CD4-positive, alpha-beta T cell (primary cell): ENCODE results near the gene RSRP1. TPM values are rescaled to one million over a fixed set of nuclear protein-coding genes. Genes with fewer than 3 reads are reported as not detected.

Source experiments
- ATAC-seq: fragments of 200-7000 bp; cut with Tn5 transposase; one replicate; pipeline ENCODE4 v1.10.0; 2022; ENCODE audit warnings: mild to moderate bottlenecking; ENCODE audit not compliant: poor library complexity
- CTCF ChIA-PET: fragments of 350-600 bp; sonication (Branson Sonifier 250); formaldehyde crosslinking; loops from one replicate; lab custom pipeline; 2021; ENCODE audit warnings: antibody characterized with exemption, inconsistent platforms; lab: Charles Lee
- POLR2A ChIA-PET: fragments of 350-600 bp; sonication (Branson Sonifier 250); formaldehyde crosslinking; loops from one replicate; lab custom pipeline; 2021; ENCODE audit warnings: antibody characterized with exemption, inconsistent platforms; lab: Charles Lee
- DNase-seq, 14 experiments: peaks; one replicate each; pipeline ENCODE4 v3.0.0-alpha.2; 2013 to 2020; ENCODE audit warnings: mixed read lengths in 2 of 14
- H3K27ac ChIP-seq, 2 donors: one replicate each; pipeline versions ENCODE4 v1.5.1 to v1.7.0; 2013; ENCODE audit warnings: low read length in 2 of 2, low read depth in 1 of 2, mild to moderate bottlenecking in 1 of 2
- H3K27me3 ChIP-seq, 2 experiments: 1 replicate in 1 of 2; 2 replicates in 1 of 2; pipeline versions ENCODE4 v1.6.1 to v1.7.0; 2013; ENCODE audit warnings: low read length in 2 of 2, control low read depth in 1 of 2, mild to moderate bottlenecking in 1 of 2, moderate library complexity in 1 of 2; ENCODE audit not compliant: insufficient read depth in 2 of 2, control insufficient read depth in 1 of 2
- H3K36me3 ChIP-seq: one replicate; pipeline ENCODE4 v1.6.1; 2013; ENCODE audit warnings: low read length, control low read depth; ENCODE audit not compliant: insufficient read depth
- H3K4me1 ChIP-seq: one replicate; pipeline ENCODE4 v1.6.1; 2013; ENCODE audit warnings: low read length, control low read depth; ENCODE audit not compliant: insufficient read depth
- H3K4me3 ChIP-seq: one replicate; pipeline ENCODE4 v1.5.1; 2013; ENCODE audit warnings: mild to moderate bottlenecking, low read length, moderate library complexity
- H3K9me3 ChIP-seq, 2 experiments: 1 replicate in 1 of 2; 2 replicates in 1 of 2; pipeline versions ENCODE4 v1.6.1 to v1.7.0; 2013; ENCODE audit warnings: low read length in 2 of 2, mild to moderate bottlenecking in 2 of 2, control low read depth in 1 of 2, moderate library complexity in 1 of 2; ENCODE audit not compliant: control insufficient read depth in 1 of 2, insufficient read depth in 1 of 2
- H3K27ac Mint-ChIP-seq: one replicate; pipeline ENCODE4 v1.8.0; 2020; ENCODE audit warnings: mixed read lengths
- H3K27me3 Mint-ChIP-seq: one replicate; pipeline ENCODE4 v1.8.0; 2021; ENCODE audit warnings: mixed read lengths
- H3K36me3 Mint-ChIP-seq: one replicate; pipeline ENCODE4 v1.8.0; 2021; ENCODE audit warnings: low read depth, mixed read lengths
- H3K4me1 Mint-ChIP-seq: one replicate; pipeline ENCODE4 v1.8.0; 2021; ENCODE audit warnings: low read depth, mixed read lengths
- H3K4me3 Mint-ChIP-seq: one replicate; pipeline ENCODE4 v1.8.0; 2020; ENCODE audit warnings: mild to moderate bottlenecking, mixed read lengths
- H3K9me3 Mint-ChIP-seq: one replicate; pipeline ENCODE4 v1.8.0; 2020; ENCODE audit warnings: mixed read lengths
- CTCF ChIP-seq: fragments of 200-600 bp; IDR thresholded peaks from one replicate; pipeline ENCODE4 v1.8.0; 2022; ENCODE audit warnings: antibody characterized with exemption, mild to moderate bottlenecking
- intact Hi-C, 2 experiments: fragments of 100-400 bp; cut with DNase I in 1 of 2; cut with micrococcal nuclease in 1 of 2; formaldehyde crosslinking; loops; one replicate each; pipeline versions ENCODE4 v1.15.1 to v1.9.0; 2023 to 2025; cut with DNase I, micrococcal nuclease
- total RNA-seq, 174 experiments: library from RNA in 2 of 174; stranded (reverse) in 2 of 174; gene quantifications; one replicate each; pipeline ENCODE4 v1.2.3 and lab custom pipeline; 2021 to 2026

RSRP1 gene
- total RNA-seq, 2 experiments from 2014 or later = 395 to 428 TPM

- H3K36me3 Mint-ChIP-seq = peaks cover 7% of the 10 kb centered on the region
- no peaks in the 10 kb centered on the region for H3K36me3 ChIP-seq
- intact Hi-C loops = no loop called here
- no peaks in the 10 kb centered on the region for H3K27me3 Mint-ChIP-seq
- no peak overlapping the region for H3K27ac ChIP-seq
- ATAC-seq (no peak), DNase-seq (peak in 1 of 14 experiments; percentile 0)
- peaks cover 12% of the 10 kb centered on the region for H3K4me1 Mint-ChIP-seq
- no peak overlapping the region for H3K4me3 Mint-ChIP-seq
- TF ChIP-seq CTCF = no peak
- no peak overlapping the region for H3K27ac Mint-ChIP-seq
- no peaks in the 10 kb centered on the region for H3K9me3 Mint-ChIP-seq
- ChIA-PET CTCF (no interaction called here), POLR2A (interaction anchor here (0.8 to 5.2 kb wide), 3 partner anchors 9 to 24 kb away, joined by 3 to 45 read pairs (median 6); partner anchors contain the start of genes RSRP1 and SYF2)
- H3K4me3 ChIP-seq = no peak overlapping the region
- peaks cover 10% of the 10 kb centered on the region for H3K4me1 ChIP-seq
- no peaks in the 10 kb centered on the region for H3K27me3 ChIP-seq
- no peaks in the 10 kb centered on the region for H3K9me3 ChIP-seq
Observed at GRCh38 chr1:25255706-25256577, 8.7 kb upstream of the RSRP1 start.

DNA sequence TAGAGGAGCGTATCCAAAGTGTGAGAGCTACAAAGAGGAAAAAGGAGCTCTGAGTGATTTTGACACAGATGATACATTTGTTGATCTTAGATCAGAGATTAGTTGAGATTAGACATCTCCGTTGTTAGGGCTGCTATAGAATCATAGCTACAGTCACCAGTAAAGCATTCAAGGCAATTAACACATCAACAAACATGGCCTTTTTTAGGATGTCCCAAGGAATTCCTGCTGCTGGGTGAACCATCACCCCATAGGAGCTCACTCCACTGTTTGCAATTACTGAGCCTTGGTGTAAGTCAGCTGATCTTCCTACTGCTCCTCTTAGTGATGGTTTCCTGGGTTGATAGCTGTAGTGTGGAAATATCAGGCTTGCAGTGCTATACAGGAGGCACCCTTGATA, 6.7 kb upstream of the RSRP1 start:
- POLR2A ChIA-PET = interaction anchor here (1.2 to 1.9 kb wide), 2 partner anchors 14 to 22 kb away, joined by 4 to 6 read pairs; partner anchors contain the start of gene SYF2
- Mint-ChIP-seq H3K27me3 (no peaks in the 10 kb centered on the region), H3K27ac (no peak overlapping the region), H3K4me1 (no peaks in the 10 kb centered on the region), H3K4me3 (no peak overlapping the region), H3K9me3 (no peaks in the 10 kb centered on the region), H3K36me3 (no peaks in the 10 kb centered on the region)
- Histone ChIP-seq H3K4me1 (no peaks in the 10 kb centered on the region), H3K4me3 (no peak overlapping the region), H3K27ac (no peak overlapping the region), H3K9me3 (no peaks in the 10 kb centered on the region), H3K36me3 (no peaks in the 10 kb centered on the region), H3K27me3 (no peaks in the 10 kb centered on the region)
- TF ChIP-seq CTCF = no peak
- intact Hi-C loops = no loop called here
- ATAC-seq (no peak), DNase-seq (no peak)
- CTCF ChIA-PET = no interaction called here

GRCh38 chr1:25247829-25248754, 838 bp upstream of the RSRP1 start:
- H3K4me1 ChIP-seq = peaks cover 29% of the 10 kb centered on the region
- H3K9me3 ChIP-seq = no peaks in the 10 kb centered on the region
- Mint-ChIP-seq H3K4me3 (peak overlapping the region; percentile 97), H3K4me1 (peaks cover 51% of the 10 kb centered on the region), H3K27ac (peak overlapping the region; percentile 99), H3K9me3 (no peaks in the 10 kb centered on the region), H3K27me3 (peaks cover 5% of the 10 kb centered on the region), H3K36me3 (peaks cover 45% of the 10 kb centered on the region)
- TF ChIP-seq CTCF = no peak
- no peak for ATAC-seq
- H3K27ac ChIP-seq = peak overlapping the region; percentile 98 to 99
- POLR2A ChIA-PET = interaction anchor here (0.6 to 6.0 kb wide), 41 partner anchors 9 to 1540 kb away, joined by 3 to 277 read pairs (median 4); partner anchors contain the start of genes CEP85, CLIC4, MACO1 and MTFR1L
- no peaks in the 10 kb centered on the region for H3K27me3 ChIP-seq
- peak overlapping the region; percentile 97 for H3K4me3 ChIP-seq
- intact Hi-C loops = loop anchor here (1.0 to 10.0 kb wide), 8 partner anchors 16 to 1987 kb away; partner anchors contain the start of genes SYF2 (in 2 of the 2), TMEM50A (in 2 of the 2), LYPLA2 (in 1 of the 2) and MTFR1L (in 1 of the 2)
- peaks cover 37% of the 10 kb centered on the region for H3K36me3 ChIP-seq
- CTCF ChIA-PET = no interaction called here
- DNase-seq = peak in 1 of 14 experiments; percentile 32
